Panc1 (cell line): ENCODE data around the gene DENND6B. TPM values are rescaled to one million over a fixed set of nuclear protein-coding genes. Genes with fewer than 3 reads are reported as not detected.

Experiments
- ATAC-seq: fragments of 200-7000 bp; cut with Tn5 transposase; 2 replicates; pipeline ENCODE4 v1.9.1; 2020; ENCODE audit warnings: mild to moderate bottlenecking, moderate library complexity
- BruUV-seq: library from RNA; stranded (reverse); fragments of 400-500 nt; replicated peaks from 2 replicates; lab custom pipeline; 2021; lab: Mats Ljungman, UMichigan
- CTCF ChIA-PET: fragments of 300-600 bp; sonication (Branson Sonifier 250); formaldehyde crosslinking; loops from one replicate; lab custom pipeline; 2022; ENCODE audit warnings: antibody characterized with exemption; lab: Charles Lee
- POLR2A ChIA-PET: fragments of 300-600 bp; sonication (Branson Sonifier 250); formaldehyde crosslinking; loops from one replicate; lab custom pipeline; 2022; ENCODE audit warnings: antibody characterized with exemption; lab: Charles Lee
- DNase-seq: peaks from one replicate; pipeline ENCODE4 v3.0.0-alpha.2; 2010; ENCODE audit warnings: low read depth, low spot score
- H3K27ac ChIP-seq: 2 replicates; pipeline ENCODE4 v1.5.1; 2011; ENCODE audit warnings: mild to moderate bottlenecking, low read length, inconsistent platforms
- H3K27me3 ChIP-seq: fragments of 200-500 bp; sonication (Bioruptor generic); 2 replicates; pipeline ENCODE4 v1.6.0; 2014; ENCODE audit warnings: low read length, inconsistent platforms; ENCODE audit not compliant: control insufficient read depth, insufficient read depth
- H3K36me3 ChIP-seq: fragments of 200-500 bp; sonication (Bioruptor generic); 2 replicates; pipeline ENCODE4 v1.5.1; 2014; ENCODE audit warnings: inconsistent platforms, mild to moderate bottlenecking, low read length, moderate library complexity; ENCODE audit not compliant: control insufficient read depth, insufficient read depth
- H3K4me1 ChIP-seq: 2 replicates; pipeline ENCODE4 v1.5.1; 2011; ENCODE audit warnings: inconsistent platforms, mild to moderate bottlenecking, low read length, moderate library complexity; ENCODE audit not compliant: control insufficient read depth, insufficient read depth
- H3K4me3 ChIP-seq, 2 experiments: 2 replicates each; pipeline ENCODE4 v1.5.1; 2011 to 2012; ENCODE audit warnings: low read depth in 2 of 2, low read length in 2 of 2, mild to moderate bottlenecking in 2 of 2, inconsistent platforms in 1 of 2, moderate library complexity in 1 of 2
- H3K9me3 ChIP-seq: fragments of 200-500 bp; sonication (Bioruptor generic); 2 replicates; pipeline ENCODE4 v1.5.1; 2014; ENCODE audit warnings: low read depth, mild to moderate bottlenecking, inconsistent platforms, low read length, moderate library complexity; ENCODE audit not compliant: control insufficient read depth, insufficient read depth
- POLR2AphosphoS5 ChIP-seq: IDR thresholded peaks from 2 replicates; pipeline ENCODE4 v1.6.1; 2012; ENCODE audit warnings: mild to moderate bottlenecking, low read depth, low read length, moderate library complexity
- SIN3A ChIP-seq: IDR thresholded peaks from 2 replicates; pipeline ENCODE4 v1.6.1; 2012; ENCODE audit warnings: low read depth, mild to moderate bottlenecking, low read length, moderate library complexity, borderline replicate concordance; ENCODE audit not compliant: insufficient read depth
- TCF7L2 ChIP-seq: IDR thresholded peaks from 2 replicates; pipeline ENCODE4 v1.6.1; 2011; ENCODE audit warnings: mild to moderate bottlenecking, low read depth, low read length, inconsistent platforms
- in situ Hi-C: cut with HindIII; loops from 2 replicates; pipeline ENCODE4 v1.10.0; 2016; ENCODE audit warnings: low sequenced_read_pairs, low pct_unique_long_range_greater_than_20kb
- intact Hi-C: fragments of 100-400 bp; cut with micrococcal nuclease; formaldehyde crosslinking; loops from one replicate; pipeline ENCODE4 v1.10.0; 2022; ENCODE audit not compliant: unreplicated experiment
- total RNA-seq: library from RNA; stranded (reverse); gene quantifications from one replicate; pipeline ENCODE4 v1.2.1, GENCODE V29; 2021; ENCODE audit not compliant: unreplicated experiment
- TF ChIP-seq, protein P1 (sequence below): fragments of 450-650 bp; IDR thresholded peaks from 2 replicates; pipeline ENCODE4 v1.5.1; 2017; ENCODE audit warnings: mild to moderate bottlenecking
- TF ChIP-seq, protein P2 (sequence below), 2 experiments: IDR thresholded peaks; 2 replicates each; pipeline ENCODE4 v1.6.1; 2011 to 2012; ENCODE audit warnings: low read depth in 2 of 2, control low read depth in 1 of 2, low read length in 1 of 2, mild to moderate bottlenecking in 1 of 2, moderate library complexity in 1 of 2; ENCODE audit not compliant: insufficient read depth in 1 of 2

Gene DENND6B
- total RNA-seq, 1 experiment from 2014 or later: 5.8 TPM

DNA sequence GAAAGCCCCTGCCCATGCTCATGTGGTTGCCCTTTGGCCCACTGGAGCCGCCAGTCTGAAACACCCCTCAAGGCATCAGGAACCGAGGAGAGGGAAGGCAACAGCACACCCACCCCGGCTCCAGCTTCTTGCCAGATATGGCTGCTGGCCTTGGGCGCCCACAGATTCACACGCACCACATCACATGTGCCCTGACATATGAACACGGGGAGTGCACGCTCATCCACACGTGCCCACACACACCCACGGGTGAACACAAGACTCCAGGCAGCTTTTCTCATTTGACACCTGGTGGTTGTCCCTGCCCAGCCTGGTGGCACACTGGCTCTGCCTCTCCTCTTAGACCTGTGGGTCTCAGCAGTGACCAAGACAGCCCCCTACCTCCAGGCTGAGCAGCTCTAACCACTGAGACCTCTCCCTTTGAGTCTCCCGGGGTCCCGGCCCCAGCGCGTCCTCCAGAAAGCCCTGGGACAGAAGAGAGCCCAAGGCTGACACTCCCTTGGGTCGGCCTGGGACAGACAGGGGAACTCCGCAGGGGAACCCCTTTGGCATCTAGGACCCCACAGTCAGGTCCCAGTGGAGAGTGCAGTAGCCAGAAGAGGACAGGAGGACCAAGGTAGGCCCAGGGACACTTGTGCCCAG is 62.6 kb downstream of the DENND6B start:
- ChIA-PET CTCF (no interaction called here), POLR2A (interaction anchor here (0.5 kb wide), 1 partner anchor 73 kb away, joined by 3 read pairs; no protein-coding TSS in a partner anchor)
- intact Hi-C loops: no loop called here
- no peak for DNase-seq
- TF ChIP-seq, protein P1, sequence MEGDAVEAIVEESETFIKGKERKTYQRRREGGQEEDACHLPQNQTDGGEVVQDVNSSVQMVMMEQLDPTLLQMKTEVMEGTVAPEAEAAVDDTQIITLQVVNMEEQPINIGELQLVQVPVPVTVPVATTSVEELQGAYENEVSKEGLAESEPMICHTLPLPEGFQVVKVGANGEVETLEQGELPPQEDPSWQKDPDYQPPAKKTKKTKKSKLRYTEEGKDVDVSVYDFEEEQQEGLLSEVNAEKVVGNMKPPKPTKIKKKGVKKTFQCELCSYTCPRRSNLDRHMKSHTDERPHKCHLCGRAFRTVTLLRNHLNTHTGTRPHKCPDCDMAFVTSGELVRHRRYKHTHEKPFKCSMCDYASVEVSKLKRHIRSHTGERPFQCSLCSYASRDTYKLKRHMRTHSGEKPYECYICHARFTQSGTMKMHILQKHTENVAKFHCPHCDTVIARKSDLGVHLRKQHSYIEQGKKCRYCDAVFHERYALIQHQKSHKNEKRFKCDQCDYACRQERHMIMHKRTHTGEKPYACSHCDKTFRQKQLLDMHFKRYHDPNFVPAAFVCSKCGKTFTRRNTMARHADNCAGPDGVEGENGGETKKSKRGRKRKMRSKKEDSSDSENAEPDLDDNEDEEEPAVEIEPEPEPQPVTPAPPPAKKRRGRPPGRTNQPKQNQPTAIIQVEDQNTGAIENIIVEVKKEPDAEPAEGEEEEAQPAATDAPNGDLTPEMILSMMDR: no peak
- no peak for TF ChIP-seq TCF7L2
- in situ Hi-C loops: no loop called here
- peaks cover 24% of the 10 kb centered on the region for H3K4me1 ChIP-seq
- BruUV-seq: no TSS peak
- ATAC-seq: no peak
- H3K36me3 ChIP-seq: no peaks in the 10 kb centered on the region; the same call in 1 of the 2 replicates
- H3K27me3 ChIP-seq: no peaks in the 10 kb centered on the region
- H3K27ac ChIP-seq: no peak overlapping the region
- no peaks in the 10 kb centered on the region for H3K9me3 ChIP-seq
- H3K4me3 ChIP-seq: no peak overlapping the region

DNA sequence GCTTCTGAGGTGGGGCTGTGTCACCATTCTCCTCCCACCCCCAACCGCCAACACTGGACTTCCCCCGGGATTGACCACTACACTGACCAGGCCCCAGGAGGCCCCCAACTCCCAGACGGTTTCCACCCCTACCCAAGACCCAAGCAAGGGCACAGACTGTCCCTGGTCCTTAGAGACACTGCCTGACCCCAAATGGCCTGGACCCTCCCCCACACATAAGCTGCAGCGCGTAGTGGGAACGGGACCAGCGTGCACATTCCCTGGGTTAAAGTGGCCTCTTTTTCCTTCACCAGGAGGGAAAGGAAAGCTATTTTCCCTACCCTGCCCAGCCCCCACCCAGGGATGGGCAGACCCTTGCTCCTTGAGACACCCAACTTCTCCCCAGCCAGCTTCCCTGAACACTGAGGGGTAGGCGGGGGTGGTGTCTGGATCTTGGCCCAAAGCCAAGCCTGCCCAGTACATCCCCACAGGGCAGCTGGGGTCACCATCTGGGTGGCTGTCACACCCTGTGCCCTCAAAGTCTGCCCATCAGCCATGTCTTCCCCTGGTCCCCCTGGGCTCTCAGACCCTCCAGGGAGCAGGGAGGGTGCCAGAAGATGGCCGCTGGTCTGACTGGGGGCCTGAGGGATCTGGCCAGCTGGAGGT is 63.7 kb downstream of the DENND6B start:
- no TSS peak for BruUV-seq

More for the DNA sequence above, 63.7 kb downstream of the DENND6B start:
- H3K27ac ChIP-seq: peak overlapping the region; percentile 85
- in situ Hi-C loops (no loop called here), intact Hi-C loops (no loop called here)
- ChIA-PET POLR2A (no interaction called here), CTCF (interaction anchor here (0.6 kb wide), 1 partner anchor 9 kb away, joined by 4 read pairs; no protein-coding TSS in a partner anchor)
- no peak for ATAC-seq
- no peaks in the 10 kb centered on the region for H3K27me3 ChIP-seq
- no peak overlapping the region for H3K4me3 ChIP-seq
- H3K36me3 ChIP-seq: no peaks in the 10 kb centered on the region; the same call in 1 of the 2 replicates
- DNase-seq: no peak
- H3K4me1 ChIP-seq: peaks cover 32% of the 10 kb centered on the region
- TF ChIP-seq SIN3A (no peak), TCF7L2 (no peak), POLR2AphosphoS5 (no peak)
- TF ChIP-seq, protein P2, sequence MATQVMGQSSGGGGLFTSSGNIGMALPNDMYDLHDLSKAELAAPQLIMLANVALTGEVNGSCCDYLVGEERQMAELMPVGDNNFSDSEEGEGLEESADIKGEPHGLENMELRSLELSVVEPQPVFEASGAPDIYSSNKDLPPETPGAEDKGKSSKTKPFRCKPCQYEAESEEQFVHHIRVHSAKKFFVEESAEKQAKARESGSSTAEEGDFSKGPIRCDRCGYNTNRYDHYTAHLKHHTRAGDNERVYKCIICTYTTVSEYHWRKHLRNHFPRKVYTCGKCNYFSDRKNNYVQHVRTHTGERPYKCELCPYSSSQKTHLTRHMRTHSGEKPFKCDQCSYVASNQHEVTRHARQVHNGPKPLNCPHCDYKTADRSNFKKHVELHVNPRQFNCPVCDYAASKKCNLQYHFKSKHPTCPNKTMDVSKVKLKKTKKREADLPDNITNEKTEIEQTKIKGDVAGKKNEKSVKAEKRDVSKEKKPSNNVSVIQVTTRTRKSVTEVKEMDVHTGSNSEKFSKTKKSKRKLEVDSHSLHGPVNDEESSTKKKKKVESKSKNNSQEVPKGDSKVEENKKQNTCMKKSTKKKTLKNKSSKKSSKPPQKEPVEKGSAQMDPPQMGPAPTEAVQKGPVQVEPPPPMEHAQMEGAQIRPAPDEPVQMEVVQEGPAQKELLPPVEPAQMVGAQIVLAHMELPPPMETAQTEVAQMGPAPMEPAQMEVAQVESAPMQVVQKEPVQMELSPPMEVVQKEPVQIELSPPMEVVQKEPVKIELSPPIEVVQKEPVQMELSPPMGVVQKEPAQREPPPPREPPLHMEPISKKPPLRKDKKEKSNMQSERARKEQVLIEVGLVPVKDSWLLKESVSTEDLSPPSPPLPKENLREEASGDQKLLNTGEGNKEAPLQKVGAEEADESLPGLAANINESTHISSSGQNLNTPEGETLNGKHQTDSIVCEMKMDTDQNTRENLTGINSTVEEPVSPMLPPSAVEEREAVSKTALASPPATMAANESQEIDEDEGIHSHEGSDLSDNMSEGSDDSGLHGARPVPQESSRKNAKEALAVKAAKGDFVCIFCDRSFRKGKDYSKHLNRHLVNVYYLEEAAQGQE (IDR thresholded peaks at IDR 0.05; ENCODE audit: insufficient read depth in 1 of 2, low read depth in 2 of 2, low read length in 1 of 2): no peak
- TF ChIP-seq, protein P1: no peak
- H3K9me3 ChIP-seq: no peaks in the 10 kb centered on the region
